ENCODE results near the gene ALX4. TPM values are rescaled to one million over a fixed set of nuclear protein-coding genes. Genes with fewer than 3 reads are reported as not detected.

Gene ALX4
- total and polyA plus RNA-seq, 5 donors = 0.07 TPM; not detected in 4

DNA sequence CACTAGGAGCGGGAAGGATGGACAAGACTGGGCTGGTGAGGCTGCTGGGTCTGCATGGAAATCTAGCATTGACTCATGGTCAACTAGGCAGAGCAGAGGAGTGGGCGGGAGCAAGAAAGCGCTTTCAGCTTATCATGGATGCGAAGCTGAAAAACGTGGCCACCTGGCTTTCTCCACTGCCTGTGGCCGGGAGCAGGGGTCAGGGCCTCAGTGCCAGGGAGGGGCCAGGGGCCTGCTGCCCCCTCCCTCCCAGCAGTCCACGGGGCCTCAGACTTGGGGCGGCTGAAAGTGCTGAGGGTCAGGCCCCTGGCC lies 45.5 kb downstream of the ALX4 start:
- intact Hi-C loops (cut with DNase I) = no loop called here
- Histone ChIP-seq H3K27ac (ENCODE audit: low read length) (no peak overlapping the region), H3K27me3 (ENCODE audit: control insufficient read depth, insufficient read depth) (no peaks in the 10 kb centered on the region), H3K4me3 (ENCODE audit: low read length) (no peak overlapping the region), H3K9me3 (ENCODE audit: control insufficient read depth, low read length) (no peaks in the 10 kb centered on the region), H3K4me1 (ENCODE audit: control insufficient read depth, insufficient read depth, low read length) (no peaks in the 10 kb centered on the region)
- WGBS = 77% methylated on average over 8 of the region's 8 CpGs
- no peak for DNase-seq
- no peak for ATAC-seq

GRCh38 chr11:44263738-44264437 lies 46.1 kb downstream of the ALX4 start:
- peak in 1 of 3 donors; percentile 40 for DNase-seq
- 87% methylated on average over 20 of the region's 20 CpGs for WGBS
- ATAC-seq = no peak
- Histone ChIP-seq H3K27me3 (ENCODE audit: control insufficient read depth, insufficient read depth) (no peaks in the 10 kb centered on the region), H3K4me1 (ENCODE audit: control insufficient read depth, insufficient read depth, low read length) (no peaks in the 10 kb centered on the region), H3K9me3 (ENCODE audit: control insufficient read depth, low read length) (no peaks in the 10 kb centered on the region), H3K4me3 (ENCODE audit: low read length) (no peak overlapping the region), H3K27ac (ENCODE audit: low read length) (no peak overlapping the region)
- intact Hi-C loops (cut with DNase I) = no loop called here

- DNase-seq (no peak), ATAC-seq (no peak)
- WGBS = 91% methylated on average over 14 of the region's 14 CpGs
- intact Hi-C loops (cut with DNase I) = no loop called here
- no peaks in the 10 kb centered on the region for H3K27me3 ChIP-seq (ENCODE audit: control insufficient read depth, insufficient read depth)
- H3K4me1 ChIP-seq (ENCODE audit: control insufficient read depth, insufficient read depth, low read length) = no peaks in the 10 kb centered on the region
- no peak overlapping the region for H3K4me3 ChIP-seq (ENCODE audit: low read length)
- H3K9me3 ChIP-seq (ENCODE audit: control insufficient read depth, low read length) = no peaks in the 10 kb centered on the region
- H3K27ac ChIP-seq (ENCODE audit: low read length) = no peak overlapping the region
Observed at GRCh38 chr11:44261800-44262591, 47.9 kb downstream of the ALX4 start.

DNA sequence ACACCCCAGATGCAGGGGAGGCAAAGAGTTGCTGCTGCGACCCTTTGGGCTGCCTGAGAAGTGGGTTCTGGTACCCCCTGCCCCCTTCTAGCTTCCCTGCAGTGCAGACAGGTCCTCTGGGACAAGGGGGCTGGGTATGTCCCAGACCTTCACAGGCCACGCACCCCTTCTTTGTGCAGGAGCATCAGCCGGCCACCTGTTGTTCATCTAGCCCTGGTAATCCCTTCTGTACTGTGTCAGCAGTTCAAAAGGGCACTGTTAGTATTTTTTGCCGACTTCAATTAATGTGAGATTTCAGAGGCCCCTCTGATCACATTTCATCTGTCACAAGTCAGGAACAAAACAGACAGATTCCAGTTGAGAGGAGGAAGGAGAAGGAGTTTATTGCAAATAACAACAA lies 49.9 kb downstream of the ALX4 start:
- no peaks in the 10 kb centered on the region for H3K9me3 ChIP-seq (ENCODE audit: control insufficient read depth, low read length)
- DNase-seq = no peak

DNA sequence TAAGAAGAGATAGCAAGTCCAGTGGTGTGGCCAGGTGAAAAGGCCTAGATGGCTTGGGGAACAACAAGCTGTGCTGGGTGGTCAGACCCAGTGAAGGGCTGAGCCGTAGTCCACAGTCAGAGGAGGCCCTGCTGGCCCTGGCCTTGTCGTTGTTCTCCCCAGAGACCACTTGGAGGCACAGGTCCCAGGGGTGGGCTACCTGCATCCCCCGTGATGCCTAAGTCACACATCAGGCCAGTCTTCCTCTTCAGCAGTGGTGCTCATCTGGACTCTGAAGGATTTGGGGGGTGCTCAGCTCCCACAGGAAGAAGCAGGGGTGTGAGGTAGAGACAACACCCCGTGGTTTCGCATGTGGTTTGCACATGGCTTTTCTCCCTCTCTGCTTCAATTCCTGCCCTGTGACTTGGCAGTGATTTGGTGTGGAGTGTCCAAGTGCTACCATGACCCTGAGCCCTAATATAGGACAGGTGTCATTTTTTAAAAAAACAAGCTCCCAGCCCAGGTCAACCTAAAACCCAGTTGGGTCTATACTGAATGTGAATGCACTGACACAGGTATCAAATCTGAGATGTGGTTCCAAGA lies 51.0 kb downstream of the ALX4 start:
- intact Hi-C loops (cut with DNase I) = no loop called here
- WGBS = 78% methylated on average over 5 of the region's 5 CpGs
- H3K9me3 ChIP-seq (ENCODE audit: control insufficient read depth, low read length) = no peaks in the 10 kb centered on the region

More for the DNA sequence above, 49.9 kb downstream of the ALX4 start:
- WGBS = 82% methylated on average over 4 of the region's 4 CpGs
- H3K27me3 ChIP-seq (ENCODE audit: control insufficient read depth, insufficient read depth) = no peaks in the 10 kb centered on the region
- H3K4me3 ChIP-seq (ENCODE audit: low read length) = no peak overlapping the region
- H3K27ac ChIP-seq (ENCODE audit: low read length) = no peak overlapping the region
- no peak for ATAC-seq
- intact Hi-C loops (cut with DNase I) = no loop called here
- no peaks in the 10 kb centered on the region for H3K4me1 ChIP-seq (ENCODE audit: control insufficient read depth, insufficient read depth, low read length)

GRCh38 chr11:44258190-44258489 lies 51.8 kb downstream of the ALX4 start:
- Histone ChIP-seq H3K27ac (ENCODE audit: low read length) (no peak overlapping the region), H3K9me3 (ENCODE audit: control insufficient read depth, low read length) (no peaks in the 10 kb centered on the region), H3K4me3 (ENCODE audit: low read length) (no peak overlapping the region), H3K4me1 (ENCODE audit: control insufficient read depth, insufficient read depth, low read length) (no peaks in the 10 kb centered on the region), H3K27me3 (ENCODE audit: control insufficient read depth, insufficient read depth) (no peaks in the 10 kb centered on the region)
- DNase-seq = no peak
- intact Hi-C loops (cut with DNase I) = no loop called here
- 81% methylated on average over 5 of the region's 5 CpGs for WGBS
- peak in 1 of 2 donors; percentile 28 for ATAC-seq

More for the DNA sequence above, 51.0 kb downstream of the ALX4 start:
- Histone ChIP-seq H3K4me1 (ENCODE audit: control insufficient read depth, insufficient read depth, low read length) (no peaks in the 10 kb centered on the region), H3K27me3 (ENCODE audit: control insufficient read depth, insufficient read depth) (no peaks in the 10 kb centered on the region), H3K4me3 (ENCODE audit: low read length) (no peak overlapping the region), H3K27ac (ENCODE audit: low read length) (no peak overlapping the region)
- DNase-seq = no peak
- no peak for ATAC-seq

- DNase-seq = no peak
- WGBS = 92% methylated on average over 8 of the region's 8 CpGs
- no peak for ATAC-seq
- no peak overlapping the region for H3K4me3 ChIP-seq (ENCODE audit: low read length)
- no peak overlapping the region for H3K27ac ChIP-seq (ENCODE audit: low read length)
- intact Hi-C loops (cut with DNase I) = no loop called here
- no peaks in the 10 kb centered on the region for H3K4me1 ChIP-seq (ENCODE audit: control insufficient read depth, insufficient read depth, low read length)
- no peaks in the 10 kb centered on the region for H3K9me3 ChIP-seq (ENCODE audit: control insufficient read depth, low read length)
- H3K27me3 ChIP-seq (ENCODE audit: control insufficient read depth, insufficient read depth) = no peaks in the 10 kb centered on the region
Observed at GRCh38 chr11:44257338-44258189, 52.4 kb downstream of the ALX4 start.

DNA sequence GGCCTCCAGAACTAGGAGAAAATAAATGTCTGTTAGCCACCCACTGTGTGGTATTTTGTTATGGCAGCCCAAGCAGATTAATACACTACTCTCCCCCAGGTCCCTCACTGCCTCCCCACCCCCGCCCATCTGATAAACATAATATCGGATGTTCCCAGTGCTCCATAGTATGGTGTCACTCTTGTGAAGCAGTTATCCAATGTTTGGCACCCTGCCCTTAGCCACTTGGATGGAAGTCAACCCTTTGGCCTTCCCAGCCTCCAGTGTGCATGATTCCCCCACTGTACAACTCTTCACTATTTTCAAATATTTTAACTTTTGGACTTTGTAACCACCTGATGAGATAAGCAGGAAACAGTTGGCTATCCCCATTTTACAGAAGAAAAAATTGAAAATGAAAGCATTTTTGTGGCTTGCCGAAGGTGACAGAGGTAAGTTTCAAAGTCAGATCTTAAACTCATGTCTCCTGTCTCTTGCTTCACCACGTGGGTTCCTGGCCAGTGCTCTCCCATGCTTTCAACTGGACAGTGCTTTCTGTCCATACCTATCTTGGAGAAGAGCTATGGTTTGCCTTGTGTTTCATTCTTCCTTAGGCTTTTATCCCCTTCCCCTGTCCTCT lies 53.2 kb downstream of the ALX4 start:
- no peaks in the 10 kb centered on the region for H3K9me3 ChIP-seq (ENCODE audit: control insufficient read depth, low read length)
- H3K27ac ChIP-seq (ENCODE audit: low read length) = no peak overlapping the region
- ATAC-seq (peak; percentile 44 to 59), DNase-seq (peak in 2 of 3 donors; percentile 41 to 74)
- H3K4me3 ChIP-seq (ENCODE audit: low read length) = no peak overlapping the region
- H3K4me1 ChIP-seq (ENCODE audit: control insufficient read depth, insufficient read depth, low read length) = no peaks in the 10 kb centered on the region
- no peaks in the 10 kb centered on the region for H3K27me3 ChIP-seq (ENCODE audit: control insufficient read depth, insufficient read depth)
- WGBS = 52% methylated on average over 4 of the region's 4 CpGs
- intact Hi-C loops (cut with DNase I) = no loop called here

DNA sequence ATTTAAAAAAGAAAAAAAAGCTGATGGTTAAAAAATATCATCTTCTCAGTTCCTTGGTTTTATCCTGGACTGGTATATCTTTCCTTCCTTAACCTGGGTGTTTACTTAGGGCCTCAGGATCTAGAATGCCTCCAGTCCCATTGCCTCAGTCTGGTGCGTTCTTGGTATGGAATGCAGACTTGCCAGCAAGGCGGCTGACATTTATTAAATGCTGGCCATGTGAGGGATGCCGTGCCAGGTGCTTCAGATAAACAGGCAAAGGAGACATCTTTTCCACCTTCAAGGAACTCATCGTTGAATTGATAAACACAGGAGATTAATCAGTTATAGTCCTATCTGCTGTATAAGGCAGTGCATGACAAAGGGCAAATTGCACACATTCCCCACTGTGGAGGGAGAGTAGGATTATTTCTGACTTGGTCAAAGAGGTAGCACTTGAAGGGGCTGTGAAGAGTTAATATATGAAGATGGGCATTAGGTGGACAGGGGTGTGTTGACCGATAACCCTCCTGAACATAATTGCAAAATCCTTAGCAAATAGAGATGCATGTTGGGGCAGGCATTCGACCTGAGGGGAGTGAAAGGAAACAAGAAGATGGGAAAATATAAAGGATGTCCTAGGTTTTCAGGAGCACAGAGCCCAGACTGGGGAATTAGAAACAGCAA lies 54.4 kb downstream of the ALX4 start:
- H3K27me3 ChIP-seq (ENCODE audit: control insufficient read depth, insufficient read depth) = no peaks in the 10 kb centered on the region
- intact Hi-C loops (cut with DNase I) = no loop called here
- ATAC-seq (no peak), DNase-seq (no peak)
- WGBS = 72% methylated on average over 6 of the region's 6 CpGs
- no peak overlapping the region for H3K27ac ChIP-seq (ENCODE audit: low read length)
- no peaks in the 10 kb centered on the region for H3K9me3 ChIP-seq (ENCODE audit: control insufficient read depth, low read length)
- H3K4me3 ChIP-seq (ENCODE audit: low read length) = no peak overlapping the region
- H3K4me1 ChIP-seq (ENCODE audit: control insufficient read depth, insufficient read depth, low read length) = no peaks in the 10 kb centered on the region

- intact Hi-C loops (cut with DNase I) = no loop called here
- Histone ChIP-seq H3K27me3 (ENCODE audit: control insufficient read depth, insufficient read depth) (no peaks in the 10 kb centered on the region), H3K9me3 (ENCODE audit: control insufficient read depth, low read length) (no peaks in the 10 kb centered on the region), H3K4me3 (ENCODE audit: low read length) (no peak overlapping the region), H3K27ac (ENCODE audit: low read length) (no peak overlapping the region), H3K4me1 (ENCODE audit: control insufficient read depth, insufficient read depth, low read length) (no peaks in the 10 kb centered on the region)
- ATAC-seq (no peak), DNase-seq (no peak)
- WGBS = 93% methylated on average over 2 of the region's 2 CpGs
Observed at GRCh38 chr11:44252999-44253602, 56.8 kb downstream of the ALX4 start.

Measured in right cardiac atrium (tissue), 5 donors.